ENCODE results near the gene CACNA1A.

DNA sequence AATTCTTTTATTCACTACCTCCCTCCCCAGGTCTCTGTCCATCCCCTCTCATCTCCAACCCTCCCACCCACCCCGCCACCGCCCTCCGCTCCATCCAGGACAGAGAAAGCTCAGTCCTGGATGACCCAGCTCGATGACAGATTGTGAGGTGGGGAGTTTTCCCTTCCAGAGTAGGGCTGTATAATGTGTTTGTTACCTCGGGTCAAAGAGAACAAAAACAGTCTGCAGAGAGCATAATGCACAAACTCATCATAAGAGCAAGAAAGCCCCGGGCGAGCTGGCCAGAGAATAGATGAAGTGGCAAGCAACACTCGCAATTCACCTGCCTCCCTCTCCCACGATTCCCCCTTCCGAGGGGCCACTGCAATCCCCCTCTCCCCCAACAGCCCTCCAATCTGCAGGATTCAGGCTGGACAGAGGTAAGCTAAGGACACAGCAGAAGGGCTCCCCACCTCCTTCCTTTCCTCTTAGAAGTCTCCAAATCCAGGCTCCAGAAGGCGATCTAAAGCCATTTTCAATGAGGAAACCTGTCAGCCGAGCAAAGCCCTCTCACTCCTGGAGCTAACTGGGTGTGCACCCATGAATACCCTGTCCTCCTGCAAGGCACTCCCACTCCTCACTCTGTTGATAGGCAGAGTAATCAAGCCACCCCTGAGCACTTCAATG is 2.6 kb downstream of the CACNA1A start:
- TF ChIP-seq EZH2phosphoT487 (IDR thresholded peaks at IDR 0.05; ENCODE audit: borderline replicate concordance, low read depth, low read length): no peak
- TF ChIP-seq, protein P1, sequence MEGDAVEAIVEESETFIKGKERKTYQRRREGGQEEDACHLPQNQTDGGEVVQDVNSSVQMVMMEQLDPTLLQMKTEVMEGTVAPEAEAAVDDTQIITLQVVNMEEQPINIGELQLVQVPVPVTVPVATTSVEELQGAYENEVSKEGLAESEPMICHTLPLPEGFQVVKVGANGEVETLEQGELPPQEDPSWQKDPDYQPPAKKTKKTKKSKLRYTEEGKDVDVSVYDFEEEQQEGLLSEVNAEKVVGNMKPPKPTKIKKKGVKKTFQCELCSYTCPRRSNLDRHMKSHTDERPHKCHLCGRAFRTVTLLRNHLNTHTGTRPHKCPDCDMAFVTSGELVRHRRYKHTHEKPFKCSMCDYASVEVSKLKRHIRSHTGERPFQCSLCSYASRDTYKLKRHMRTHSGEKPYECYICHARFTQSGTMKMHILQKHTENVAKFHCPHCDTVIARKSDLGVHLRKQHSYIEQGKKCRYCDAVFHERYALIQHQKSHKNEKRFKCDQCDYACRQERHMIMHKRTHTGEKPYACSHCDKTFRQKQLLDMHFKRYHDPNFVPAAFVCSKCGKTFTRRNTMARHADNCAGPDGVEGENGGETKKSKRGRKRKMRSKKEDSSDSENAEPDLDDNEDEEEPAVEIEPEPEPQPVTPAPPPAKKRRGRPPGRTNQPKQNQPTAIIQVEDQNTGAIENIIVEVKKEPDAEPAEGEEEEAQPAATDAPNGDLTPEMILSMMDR (conservative IDR thresholded peaks at IDR 0.05; ENCODE audit: low read length): no peak
